Mucosa of descending colon (tissue), 3 donors: ENCODE data around the gene DDX39B. TPM values are rescaled to one million over a fixed set of nuclear protein-coding genes. Genes with fewer than 3 reads are reported as not detected.

Source experiments
- ATAC-seq: fragments of 200-7000 bp; cut with Tn5 transposase; one replicate; pipeline ENCODE4 v1.9.1; 2020; ENCODE audit warnings: mild to moderate bottlenecking, moderate library complexity
- DNase-seq, 3 donors: peaks; one replicate each; pipeline ENCODE4 v3.0.0-alpha.2; 2020
- H3K36me3 ChIP-seq: fragments of 200-600 bp; one replicate; pipeline ENCODE4 v1.8.0; 2021; ENCODE audit warnings: low read depth, mild to moderate bottlenecking
- H3K4me1 ChIP-seq: fragments of 200-600 bp; one replicate; pipeline ENCODE4 v1.8.0; 2021; ENCODE audit warnings: low read depth, mild to moderate bottlenecking
- H3K4me3 ChIP-seq: fragments of 200-600 bp; one replicate; pipeline ENCODE4 v1.8.0; 2021; ENCODE audit warnings: mild to moderate bottlenecking
- H3K9me3 ChIP-seq: fragments of 200-600 bp; one replicate; pipeline ENCODE4 v1.8.0; 2021; ENCODE audit warnings: mild to moderate bottlenecking
- CTCF ChIP-seq: fragments of 200-600 bp; IDR thresholded peaks from one replicate; pipeline ENCODE4 v1.8.0; 2022; ENCODE audit warnings: antibody characterized with exemption, mild to moderate bottlenecking
- intact Hi-C, 2 donors: fragments of 100-400 bp; cut with DNase I in 1 of 2; cut with micrococcal nuclease in 1 of 2; formaldehyde crosslinking; loops; one replicate each; pipeline versions ENCODE4 v1.11.0 to v1.11.1; 2022; cut with DNase I, micrococcal nuclease
- total RNA-seq, 3 donors: library from RNA; stranded (reverse); fragmentation: NEBNext Ultra II Directional in 2 of 3; extraction: Animal tissue kit (Norgen Biotek cat#: 25700) in 2 of 3; gene quantifications; one replicate each; pipeline versions ENCODE4 v1.2.1 to v1.2.4, GENCODE V29; 2021 to 2023
- donor health status: DM: no; HTN: no; CAD: no; lungs with moderate emphysema.
- donor health status: DM: no; HTN: no; CAD: no.
- donor health status: DM: no; HTN: yes; CAD: no.

The DDX39B gene
- total RNA-seq, 3 donors from 2014 or later: 239 to 309 (median 295) TPM

GRCh38 chr6:31534521-31535040, 7.2 kb downstream of the DDX39B start:
- peaks cover 11% of the 10 kb centered on the region for H3K4me1 ChIP-seq
- intact Hi-C loops: no loop called here
- ATAC-seq: no peak
- TF ChIP-seq CTCF: no peak
- H3K4me3 ChIP-seq: no peak overlapping the region
- H3K9me3 ChIP-seq: no peaks in the 10 kb centered on the region
- no peak for DNase-seq
- H3K36me3 ChIP-seq: peaks cover 53% of the 10 kb centered on the region

GRCh38 chr6:31534011-31534410, 7.8 kb downstream of the DDX39B start:
- intact Hi-C loops: no loop called here
- Histone ChIP-seq H3K4me3 (no peak overlapping the region), H3K9me3 (no peaks in the 10 kb centered on the region), H3K36me3 (peaks cover 50% of the 10 kb centered on the region), H3K4me1 (peaks cover 5% of the 10 kb centered on the region)
- no peak for TF ChIP-seq CTCF
- ATAC-seq: no peak
- DNase-seq: no peak

- intact Hi-C loops: no loop called here
- no peaks in the 10 kb centered on the region for H3K9me3 ChIP-seq
- H3K36me3 ChIP-seq: peaks cover 44% of the 10 kb centered on the region
- DNase-seq (no peak), ATAC-seq (no peak)
- no peak for TF ChIP-seq CTCF
- no peaks in the 10 kb centered on the region for H3K4me1 ChIP-seq
- H3K4me3 ChIP-seq: no peak overlapping the region
Measured at GRCh38 chr6:31533455-31533841, 8.4 kb downstream of the DDX39B start.

GRCh38 chr6:31532644-31533454, 9.0 kb downstream of the DDX39B start:
- ATAC-seq: no peak
- H3K4me3 ChIP-seq: no peak overlapping the region
- no peaks in the 10 kb centered on the region for H3K4me1 ChIP-seq
- H3K9me3 ChIP-seq: no peaks in the 10 kb centered on the region
- no peak for DNase-seq
- TF ChIP-seq CTCF: no peak
- intact Hi-C loops: no loop called here
- peaks cover 39% of the 10 kb centered on the region for H3K36me3 ChIP-seq

GRCh38 chr6:31531771-31532643, 9.8 kb downstream of the DDX39B start:
- TF ChIP-seq CTCF: no peak
- no peak for ATAC-seq
- H3K36me3 ChIP-seq: peaks cover 31% of the 10 kb centered on the region
- H3K4me1 ChIP-seq: no peaks in the 10 kb centered on the region
- H3K4me3 ChIP-seq: no peak overlapping the region
- intact Hi-C loops: no loop called here
- DNase-seq: no peak
- H3K9me3 ChIP-seq: no peaks in the 10 kb centered on the region
